H1 (cell line): ENCODE results near the gene TMEM72. TPM values are rescaled to one million over a fixed set of nuclear protein-coding genes. Genes with fewer than 3 reads are reported as not detected.

ENCODE experiments used
- CREB1 ChIP-seq: IDR thresholded peaks from 2 replicates; pipeline ENCODE4 v1.6.1; 2012; ENCODE audit warnings: inconsistent platforms
- E2F6 ChIP-seq: IDR thresholded peaks from 2 replicates; pipeline ENCODE4 v1.6.1; 2012; ENCODE audit warnings: inconsistent platforms
- EZH2 ChIP-seq: fragments of 200-600 bp; sonication (generic); IDR thresholded peaks from 2 replicates; pipeline ENCODE4 v1.7.1; 2012; ENCODE audit warnings: low read depth, mild to moderate bottlenecking, moderate library complexity, low read length, inconsistent platforms; ENCODE audit not compliant: severe bottlenecking
- JUN ChIP-seq: IDR thresholded peaks from 2 replicates; pipeline ENCODE4 v1.6.1; 2011; ENCODE audit warnings: low read depth, mild to moderate bottlenecking, improper control_type of control experiment, low read length
- KDM1A ChIP-seq: fragments of 200-600, 300-600 bp; sonication (generic); IDR thresholded peaks from 2 replicates; pipeline ENCODE4 v1.7.1; 2016; ENCODE audit warnings: mild to moderate bottlenecking, low read length, borderline replicate concordance
- RBBP5 ChIP-seq: IDR thresholded peaks from 2 replicates; pipeline ENCODE4 v1.7.1; 2012; ENCODE audit warnings: low read depth, mild to moderate bottlenecking, inconsistent platforms, low read length, moderate library complexity, borderline replicate concordance
- RNF2 ChIP-seq: fragments of 200-900, 300-1000 bp; sonication (generic); IDR thresholded peaks from 2 replicates; pipeline ENCODE4 v1.7.1; 2016; ENCODE audit warnings: borderline replicate concordance, low read depth, mild to moderate bottlenecking, antibody characterized with exemption, low read length; ENCODE audit not compliant: poor library complexity, severe bottlenecking; ENCODE audit errors: missing control alignments
- SIN3A ChIP-seq, 2 experiments: IDR thresholded peaks in 1 of 2; conservative IDR thresholded peaks in 1 of 2; 2 replicates each; pipeline ENCODE4 v1.6.1; 2011 to 2012; ENCODE audit warnings: low read length in 2 of 2, improper control_type of control experiment in 1 of 2, low read depth in 1 of 2, mild to moderate bottlenecking in 1 of 2
- SIRT6 ChIP-seq: IDR thresholded peaks from one replicate; pipeline ENCODE4 v1.7.1; 2012; ENCODE audit warnings: low read length, inconsistent platforms
- TEAD4 ChIP-seq: IDR thresholded peaks from 2 replicates; pipeline ENCODE4 v1.6.1; 2012; ENCODE audit warnings: low read depth, low read length, inconsistent platforms, mixed read lengths
- polyA plus RNA-seq, 7 experiments: library from polyadenylated mRNA; depleted of rRNA in 3 of 7; stranded (reverse) in 5 of 7; unstranded in 2 of 7; fragments of >200 nt in 5 of 7; fragments of 200-250 nt in 2 of 7; gene quantifications; 1 replicate in 5 of 7; 2 replicates in 1 of 7; 4 replicates in 1 of 7; pipeline versions ENCODE4 v1.2.1 to v1.2.3, GENCODE V29; 2011 to 2013; ENCODE audit warnings: missing spikeins in 2 of 7, mixed read lengths in 2 of 7
- total RNA-seq: library from RNA; stranded (reverse); fragmentation: NEBNext Ultra II Directional; extraction: Animal tissue kit (Norgen Biotek cat#: 25700); gene quantifications from 2 replicates; pipeline ENCODE4 v1.2.1, GENCODE V29; 2021

TMEM72 gene
- total and polyA plus RNA-seq, 2 of the 8 experiments (the other 6 are each of a cell fraction or from before 2014, with no cell fraction given) = not detected

DNA sequence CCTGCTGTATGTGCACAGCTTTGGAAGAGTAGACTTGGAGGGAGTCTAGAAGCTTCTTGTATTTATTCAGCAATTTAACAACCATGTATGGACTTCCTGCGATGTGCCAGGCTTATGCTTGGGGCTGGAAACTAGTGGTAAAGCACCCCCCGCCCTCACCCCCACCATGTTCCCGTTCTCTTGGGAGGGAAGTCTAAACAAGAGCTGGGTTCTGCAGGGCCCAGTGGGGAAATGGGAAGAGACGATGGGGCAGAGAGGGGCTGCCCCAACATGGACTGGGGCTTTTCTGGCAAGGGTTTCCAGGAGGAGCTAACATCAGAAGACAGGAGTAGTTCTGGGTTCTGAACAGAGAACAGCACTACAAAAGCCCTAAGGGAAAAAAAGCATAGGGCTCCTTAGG, 56.5 kb downstream of the TMEM72 start (continued):
- no peak for TF ChIP-seq E2F6
- TF ChIP-seq SIRT6 = no peak
- no peak for TF ChIP-seq KDM1A
- TF ChIP-seq SIN3A (conservative IDR thresholded peaks at IDR 0.05 in 1 of 2, IDR thresholded peaks at IDR 0.05 in 1 of 2; ENCODE audit: low read depth in 1 of 2, low read length in 2 of 2) = no peak
- TF ChIP-seq CREB1 = no peak
- no peak for TF ChIP-seq RNF2
- no peak for TF ChIP-seq RBBP5
- no peak for TF ChIP-seq EZH2
- TF ChIP-seq JUN = no peak
- no peak for TF ChIP-seq TEAD4
